Subcutaneous adipose tissue (tissue), 4 donors: ENCODE measurements around the gene YDJC. TPM values are rescaled to one million over a fixed set of nuclear protein-coding genes. Genes with fewer than 3 reads are reported as not detected.

Experiments used
- total RNA-seq, 4 donors: library from RNA; depleted of rRNA; stranded (reverse); fragments of >200 nt; gene quantifications; one replicate each; pipeline ENCODE4 v1.1.0, GENCODE V29; 2016
- TF ChIP-seq, protein P1 (sequence below): fragments of 450-650 bp; IDR thresholded peaks from one replicate; pipeline ENCODE4 v1.5.1; 2016; ENCODE audit warnings: low read depth, mild to moderate bottlenecking, control low read depth, antibody characterized with exemption, moderate library complexity

Gene YDJC
- total RNA-seq, 4 donors from 2014 or later: 4.7 to 15.3 (median 12.9) TPM

GRCh38 chr22:21669026-21669425, 39.2 kb upstream of the YDJC start:
- TF ChIP-seq, protein P1, sequence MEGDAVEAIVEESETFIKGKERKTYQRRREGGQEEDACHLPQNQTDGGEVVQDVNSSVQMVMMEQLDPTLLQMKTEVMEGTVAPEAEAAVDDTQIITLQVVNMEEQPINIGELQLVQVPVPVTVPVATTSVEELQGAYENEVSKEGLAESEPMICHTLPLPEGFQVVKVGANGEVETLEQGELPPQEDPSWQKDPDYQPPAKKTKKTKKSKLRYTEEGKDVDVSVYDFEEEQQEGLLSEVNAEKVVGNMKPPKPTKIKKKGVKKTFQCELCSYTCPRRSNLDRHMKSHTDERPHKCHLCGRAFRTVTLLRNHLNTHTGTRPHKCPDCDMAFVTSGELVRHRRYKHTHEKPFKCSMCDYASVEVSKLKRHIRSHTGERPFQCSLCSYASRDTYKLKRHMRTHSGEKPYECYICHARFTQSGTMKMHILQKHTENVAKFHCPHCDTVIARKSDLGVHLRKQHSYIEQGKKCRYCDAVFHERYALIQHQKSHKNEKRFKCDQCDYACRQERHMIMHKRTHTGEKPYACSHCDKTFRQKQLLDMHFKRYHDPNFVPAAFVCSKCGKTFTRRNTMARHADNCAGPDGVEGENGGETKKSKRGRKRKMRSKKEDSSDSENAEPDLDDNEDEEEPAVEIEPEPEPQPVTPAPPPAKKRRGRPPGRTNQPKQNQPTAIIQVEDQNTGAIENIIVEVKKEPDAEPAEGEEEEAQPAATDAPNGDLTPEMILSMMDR: no peak

- TF ChIP-seq, protein P1: no peak
These were observed 37.0 kb upstream of the YDJC start for GRCh38 chr22:21666786-21667185.

DNA sequence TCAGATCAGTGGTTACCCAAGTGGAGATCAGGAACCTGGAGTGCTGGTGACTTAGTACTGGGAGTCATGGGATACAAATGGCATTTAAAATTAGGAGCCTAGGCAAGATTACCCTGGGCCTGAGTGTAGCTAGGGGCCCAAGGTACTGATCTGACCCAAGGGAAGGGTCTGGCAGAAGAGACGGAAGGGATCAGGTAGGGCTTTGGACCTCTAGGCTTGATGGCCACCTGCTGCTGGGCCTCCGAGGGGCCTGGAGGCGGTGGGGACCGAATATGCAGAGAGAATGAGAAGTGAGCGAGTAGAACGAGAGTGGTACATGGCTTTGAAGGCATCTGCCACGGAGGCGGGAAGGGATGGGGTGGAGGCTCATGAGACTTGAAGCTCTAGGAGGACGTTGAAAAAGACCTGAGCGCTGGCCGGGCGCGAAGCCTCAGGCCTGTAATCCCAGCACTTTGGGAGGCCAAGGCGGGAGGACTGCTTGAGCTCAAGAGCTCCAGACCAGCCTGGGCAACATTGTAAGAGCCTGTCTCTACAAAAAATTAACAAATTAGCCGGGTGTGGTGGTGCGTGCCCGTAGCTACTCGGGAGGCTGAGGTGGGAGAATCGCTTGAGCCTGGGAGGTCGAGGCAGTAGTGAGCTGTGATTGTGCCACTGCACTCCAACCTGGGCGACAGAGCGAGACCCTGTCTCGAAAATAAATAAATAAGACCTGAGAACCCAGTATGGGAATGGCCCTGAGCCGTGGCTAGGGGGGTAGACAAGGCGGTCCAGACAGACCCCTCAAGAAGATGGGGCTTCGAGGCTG, 35.4 kb upstream of the YDJC start:
- TF ChIP-seq, protein P1: no peak

DNA sequence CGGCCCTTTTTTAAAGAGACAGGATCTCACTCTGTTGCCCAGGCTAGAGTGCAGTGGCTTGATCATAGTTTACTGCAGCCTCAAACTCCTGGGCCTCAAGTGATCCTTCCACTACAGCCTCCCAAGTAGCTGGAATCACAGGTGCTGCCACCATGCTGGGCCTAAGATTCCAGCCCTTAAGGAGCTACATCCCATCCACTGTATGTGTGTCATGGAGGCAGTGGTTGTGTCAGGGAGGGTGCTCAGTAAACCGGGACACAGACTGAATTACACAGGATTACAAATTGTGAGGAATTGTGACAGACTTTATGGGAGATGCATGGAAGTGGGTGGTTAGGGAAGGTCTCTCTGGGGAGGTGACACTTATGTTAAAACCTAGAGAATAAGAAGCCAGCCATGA, 33.9 kb upstream of the YDJC start:
- TF ChIP-seq, protein P1: no peak

DNA sequence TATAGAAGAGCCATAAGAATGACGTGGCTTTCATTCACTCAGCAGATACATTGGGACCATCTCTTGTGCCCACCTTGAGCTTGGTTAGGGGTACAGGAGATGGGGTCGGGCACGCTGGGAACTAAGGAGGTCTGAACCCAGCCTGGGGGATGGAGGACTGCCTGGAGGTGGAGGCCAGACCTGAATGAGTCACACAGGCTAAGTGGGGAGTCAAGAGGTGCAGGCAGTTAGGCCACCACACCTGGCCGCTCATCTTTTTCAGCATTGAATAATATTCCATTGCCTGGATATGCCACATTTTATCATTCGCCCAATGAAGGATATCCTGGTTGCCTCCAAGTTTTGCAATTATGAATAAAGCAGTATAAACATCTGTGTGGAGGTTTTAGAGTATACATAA, 32.2 kb upstream of the YDJC start:
- TF ChIP-seq, protein P1: no peak

- TF ChIP-seq, protein P1: no peak
These were observed 31.1 kb upstream of the YDJC start for GRCh38 chr22:21660904-21661303.

GRCh38 chr22:21659864-21660525, 30.2 kb upstream of the YDJC start:
- TF ChIP-seq, protein P1: no peak
